IPS-18c (cell line): ENCODE data around the gene TPPP3.

Experiments used
- H3K4me3 ChIP-seq: 2 replicates; pipeline ENCODE4 v1.7.0; 2013; ENCODE audit warnings: low read depth, mild to moderate bottlenecking, low read length, moderate library complexity; ENCODE audit not compliant: insufficient read depth
- H3K9me3 ChIP-seq: one replicate; pipeline ENCODE4 v1.6.1; 2013; ENCODE audit warnings: mild to moderate bottlenecking, low read length, moderate library complexity; ENCODE audit not compliant: control insufficient read depth, insufficient read depth

TPPP3 gene

DNA sequence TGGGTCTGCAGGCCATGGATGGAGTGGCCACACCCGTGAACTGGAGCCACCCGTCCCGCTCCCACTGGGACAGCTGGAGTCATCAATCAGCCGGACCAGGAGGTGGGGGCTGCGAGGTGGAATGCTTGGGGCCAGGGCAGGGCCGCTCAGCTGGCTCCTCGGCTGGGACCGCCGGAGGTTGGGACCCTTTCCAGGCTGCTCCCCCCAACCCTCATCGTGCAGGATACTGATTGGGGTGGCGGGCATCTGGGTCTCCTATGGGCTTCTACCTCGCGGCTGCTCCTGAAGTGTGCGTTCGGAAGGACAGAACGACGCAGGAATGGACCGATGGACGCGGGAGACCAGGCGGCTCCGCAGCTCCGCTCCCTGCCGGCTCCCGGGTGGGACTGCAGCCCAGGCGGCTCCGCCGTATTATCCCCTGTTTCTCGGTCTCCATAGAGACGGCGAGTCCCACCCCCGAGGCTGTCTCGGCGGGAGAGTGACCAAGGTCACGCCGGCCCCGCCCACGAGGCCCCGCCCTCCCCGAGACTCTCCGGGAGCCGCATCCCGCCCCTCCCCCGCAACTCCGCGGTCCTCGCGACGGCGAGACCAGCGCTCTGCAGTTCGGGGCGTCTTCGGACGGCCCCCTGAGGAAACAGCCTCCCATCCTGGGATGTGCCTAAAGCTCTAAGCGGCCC, at the start of gene TPPP3:
Gene TPPP3 (minus strand): TSS at position 388 of the 677 bp plus-strand sequence. CDS start 2,387 bp downstream, outside the sequence.
- Histone ChIP-seq H3K9me3 (peaks cover 2% of the 10 kb centered on the region), H3K4me3 (peak within 1 kb of the TSS; percentile 38)

GRCh38 chr16:67442581-67443255, 49.4 kb upstream of the TPPP3 start:
- Histone ChIP-seq H3K4me3 (no peak overlapping the region), H3K9me3 (no peaks in the 10 kb centered on the region)

DNA sequence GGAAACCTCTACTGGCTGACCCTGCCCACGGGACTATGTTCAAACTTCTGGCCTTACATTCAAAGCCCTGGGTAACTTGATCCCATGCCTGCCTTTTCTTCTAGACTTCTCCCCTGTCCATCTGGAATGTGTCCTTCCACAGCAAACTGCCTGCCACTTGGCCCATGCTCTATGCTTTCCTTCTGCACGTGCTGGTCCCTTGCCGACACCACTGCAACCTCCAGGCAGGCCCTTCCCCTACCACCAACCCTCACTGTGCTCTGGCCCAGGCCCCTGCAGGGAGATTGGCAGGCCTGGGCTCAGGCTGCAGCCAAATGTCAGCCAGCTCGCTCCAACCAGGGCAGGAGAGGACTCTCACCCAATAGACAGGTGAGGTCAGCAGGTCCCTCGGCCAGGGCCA, 48.6 kb upstream of the TPPP3 start:
- Histone ChIP-seq H3K9me3 (no peaks in the 10 kb centered on the region), H3K4me3 (no peak overlapping the region)

DNA sequence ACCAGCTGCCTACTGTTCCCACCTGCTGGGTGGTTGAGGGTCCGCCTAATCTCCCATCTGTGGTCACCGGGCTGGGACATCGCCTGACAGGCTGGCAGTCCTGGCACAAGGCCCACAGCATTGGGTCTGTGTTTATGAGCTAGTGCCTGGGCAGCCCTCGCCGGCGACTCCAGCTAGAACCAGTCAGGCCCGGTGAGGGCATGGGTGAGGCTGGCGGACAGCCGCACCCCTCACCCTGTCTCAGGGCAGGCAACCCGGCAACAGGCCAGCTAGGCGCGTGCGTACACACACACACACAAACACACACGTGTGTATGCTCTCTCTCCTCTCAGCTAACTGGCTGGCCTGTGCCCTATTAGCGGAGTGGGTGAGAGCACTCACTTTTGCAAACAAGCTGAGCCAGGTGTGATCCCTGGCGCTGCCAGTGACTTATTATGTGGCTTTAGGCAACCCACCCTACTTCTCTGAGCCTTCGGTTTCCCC, 48.0 kb upstream of the TPPP3 start:
- Histone ChIP-seq H3K9me3 (no peaks in the 10 kb centered on the region), H3K4me3 (no peak overlapping the region)

DNA sequence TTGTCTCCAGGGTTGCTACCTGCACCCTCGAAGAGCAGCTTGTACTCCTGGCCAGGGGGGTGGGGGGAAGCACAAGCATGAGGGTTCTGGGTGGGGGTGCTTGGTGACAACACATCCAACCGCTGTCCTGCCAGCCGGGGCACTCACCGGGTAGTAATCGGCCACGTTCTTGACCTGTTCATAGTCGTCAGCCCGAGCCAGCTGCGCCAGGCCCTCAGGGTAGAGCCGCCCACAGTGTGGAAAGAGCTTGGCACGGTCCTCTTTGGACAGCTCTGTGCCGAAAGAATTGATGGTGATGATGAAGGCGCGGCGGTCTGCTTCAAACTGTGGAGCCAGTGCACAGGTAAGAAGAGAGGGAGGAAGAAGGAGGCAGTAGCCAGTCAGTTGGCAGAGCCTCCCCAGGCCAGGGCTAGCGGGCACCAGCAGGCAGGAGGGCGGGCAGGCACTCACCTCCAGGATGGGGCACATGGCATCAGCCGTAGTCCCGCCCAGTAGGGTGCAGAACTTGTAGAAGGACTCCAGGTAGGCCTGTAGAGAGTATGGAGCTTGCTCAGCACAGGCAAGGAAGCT, 45.6 kb upstream of the TPPP3 start:
- H3K9me3 ChIP-seq: no peaks in the 10 kb centered on the region
- H3K4me3 ChIP-seq: no peak overlapping the region

GRCh38 chr16:67438098-67438791, 44.9 kb upstream of the TPPP3 start:
- H3K4me3 ChIP-seq: no peak overlapping the region
- H3K9me3 ChIP-seq: no peaks in the 10 kb centered on the region

DNA sequence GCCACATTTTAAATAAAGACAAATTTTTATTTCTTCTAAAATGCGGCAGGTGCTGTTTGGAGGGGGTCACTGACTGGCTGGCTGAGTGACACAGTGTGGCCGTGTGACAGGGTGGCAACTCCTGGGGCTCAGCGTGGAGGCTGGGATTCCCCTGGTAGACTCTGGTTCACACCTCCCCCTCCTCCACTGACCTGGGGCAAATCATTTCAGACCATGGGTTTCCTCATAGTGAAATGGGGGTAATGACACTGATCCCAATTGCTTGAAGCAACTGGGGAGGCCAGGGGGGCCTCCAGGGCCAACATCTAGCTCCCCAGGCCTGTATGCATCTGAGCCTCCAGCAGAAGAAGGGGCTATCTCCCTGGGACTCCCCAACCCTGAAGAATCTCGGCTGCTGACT, 44.2 kb upstream of the TPPP3 start:
- Histone ChIP-seq H3K9me3 (no peaks in the 10 kb centered on the region), H3K4me3 (no peak overlapping the region)

- Histone ChIP-seq H3K4me3 (no peak overlapping the region), H3K9me3 (no peaks in the 10 kb centered on the region)
Measured at GRCh38 chr16:67436640-67437193, 43.4 kb upstream of the TPPP3 start.

DNA sequence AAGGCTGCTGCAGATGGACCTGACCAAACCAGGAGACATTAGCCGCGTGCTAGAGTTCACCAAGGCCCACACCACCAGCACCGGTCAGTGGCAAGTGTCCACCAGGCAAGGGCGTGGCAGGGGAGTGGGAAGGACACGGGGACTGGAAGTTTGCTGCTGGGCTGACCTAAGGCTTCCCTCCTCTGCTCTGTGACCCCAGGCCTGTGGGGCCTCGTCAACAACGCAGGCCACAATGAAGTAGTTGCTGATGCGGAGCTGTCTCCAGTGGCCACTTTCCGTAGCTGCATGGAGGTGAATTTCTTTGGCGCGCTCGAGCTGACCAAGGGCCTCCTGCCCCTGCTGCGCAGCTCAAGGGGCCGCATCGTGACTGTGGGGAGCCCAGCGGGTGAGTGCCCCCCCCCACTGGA, 42.5 kb upstream of the TPPP3 start:
- H3K4me3 ChIP-seq: no peak overlapping the region
- no peaks in the 10 kb centered on the region for H3K9me3 ChIP-seq

GRCh38 chr16:67433131-67433719, 39.9 kb upstream of the TPPP3 start:
- H3K9me3 ChIP-seq: no peaks in the 10 kb centered on the region
- H3K4me3 ChIP-seq: peak overlapping the region; percentile 31; the same call in 1 of the 2 replicates

DNA sequence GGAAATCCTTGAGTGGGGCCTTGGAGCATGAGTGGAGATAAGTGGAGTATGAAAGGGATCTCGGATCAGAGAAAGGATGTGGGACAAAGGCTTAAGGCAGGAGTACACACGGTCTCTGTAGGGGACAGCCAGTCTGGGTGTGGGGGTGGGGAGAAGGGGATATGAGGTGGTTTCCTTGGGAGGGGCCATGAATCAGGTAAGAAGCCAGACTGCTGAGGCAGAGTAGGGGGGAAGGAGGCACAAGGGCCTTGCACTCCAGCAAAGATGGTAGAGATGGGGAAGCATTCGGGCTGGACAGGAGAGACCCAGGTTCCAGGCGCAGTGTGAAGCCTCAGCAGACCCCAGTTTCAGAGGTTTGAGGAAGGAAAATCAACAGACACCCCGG, 39.2 kb upstream of the TPPP3 start:
- Histone ChIP-seq H3K4me3 (peak overlapping the region; percentile 31; the same call in 1 of the 2 replicates), H3K9me3 (no peaks in the 10 kb centered on the region)

GRCh38 chr16:67431775-67432505, 38.6 kb upstream of the TPPP3 start:
- Histone ChIP-seq H3K9me3 (no peaks in the 10 kb centered on the region), H3K4me3 (peak overlapping the region; percentile 71)

GRCh38 chr16:67430977-67431774, 37.9 kb upstream of the TPPP3 start, which contains the start of gene HSD11B2:
Gene HSD11B2, plus strand, starts transcription at chr16:67431121. Its CDS starts 128 bp downstream, at chr16:67431249.
- peak within 1 kb of the TSS; percentile 71 for H3K4me3 ChIP-seq
- H3K9me3 ChIP-seq: no peaks in the 10 kb centered on the region

DNA sequence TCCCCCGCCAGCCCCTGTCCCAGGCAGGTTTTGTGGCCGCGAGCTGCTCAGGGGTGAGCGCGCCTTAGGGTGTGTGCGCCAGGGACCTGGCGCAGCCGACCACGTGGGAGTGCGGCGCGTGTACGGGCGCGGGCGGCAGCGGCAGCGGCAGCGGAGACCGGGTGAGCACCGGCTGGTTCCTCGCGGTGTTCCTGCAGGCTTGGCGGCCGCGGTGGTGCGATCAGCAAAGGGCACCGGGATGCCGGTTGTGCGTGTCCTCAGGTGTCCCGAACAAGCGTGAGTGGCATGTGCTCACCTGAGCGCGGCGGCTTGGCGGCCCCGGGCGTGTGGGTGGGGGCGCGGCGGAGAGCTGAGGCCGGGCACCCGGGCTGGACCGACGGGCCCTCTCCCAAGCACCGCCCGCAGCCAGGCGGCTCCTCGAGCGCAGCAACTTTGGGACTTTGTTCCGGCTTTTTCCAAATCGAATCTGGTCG, 37.2 kb upstream of the TPPP3 start:
- Histone ChIP-seq H3K9me3 (no peaks in the 10 kb centered on the region), H3K4me3 (peak overlapping the region; percentile 62)

DNA sequence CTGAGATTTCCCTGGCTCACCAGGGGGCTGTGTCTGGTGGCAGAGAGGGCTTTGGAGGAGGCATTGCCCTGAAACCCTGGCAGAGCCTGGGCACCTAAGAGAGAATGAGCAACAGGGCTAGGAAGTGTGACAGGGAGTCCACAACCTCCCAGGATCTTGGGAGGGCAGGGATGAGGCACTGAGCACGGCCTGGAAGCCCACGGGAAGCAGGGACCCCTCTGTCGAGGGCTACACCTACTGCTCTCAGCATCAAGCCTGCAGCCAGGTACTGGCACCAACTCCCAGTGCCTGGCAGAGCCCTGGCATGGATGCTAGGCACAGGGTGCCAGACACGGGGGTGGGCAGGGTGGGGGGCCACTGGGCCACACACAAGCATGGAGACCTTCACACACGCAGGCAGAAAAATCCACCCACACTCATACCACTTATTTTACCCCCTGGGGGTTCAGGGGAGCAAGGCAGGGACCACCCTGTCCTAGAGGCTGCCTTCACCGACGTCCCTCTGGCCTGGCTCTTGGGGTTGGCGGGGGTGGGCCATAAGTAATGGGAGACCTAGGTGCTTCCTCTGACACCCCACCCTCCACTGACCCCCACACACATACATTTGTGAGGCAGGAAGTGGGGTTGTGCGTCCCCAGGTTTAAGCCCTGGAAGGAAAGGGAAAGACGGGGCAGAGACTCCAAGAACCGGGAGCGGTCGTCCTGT, 36.7 kb upstream of the TPPP3 start:
- no peaks in the 10 kb centered on the region for H3K9me3 ChIP-seq
- H3K4me3 ChIP-seq: peak overlapping the region; percentile 62
